ENCODE results near the gene DOCK9. TPM values are rescaled to one million over a fixed set of nuclear protein-coding genes. Genes with fewer than 3 reads are reported as not detected.

The DOCK9 gene
- total RNA-seq, 1 donor from 2014 or later: 88.4 TPM

GRCh38 chr13:98959291-98959690, 18.6 kb downstream of the DOCK9 start:
- H3K27ac ChIP-seq: no peak overlapping the region
- H3K4me3 ChIP-seq: no peak overlapping the region
- TF ChIP-seq CTCF (IDR thresholded peaks at IDR 0.05) (no peak), POLR2A (IDR thresholded peaks at IDR 0.05) (no peak), POLR2AphosphoS5 (IDR thresholded peaks at IDR 0.05; ENCODE audit: insufficient read depth in 1 of 2, low read depth in 1 of 2) (no peak)
- no peak for DNase-seq (ENCODE audit: extremely low spot score in 2 of 2)
- H3K36me3 ChIP-seq: no peaks in the 10 kb centered on the region
- H3K4me1 ChIP-seq: peaks cover 32% of the 10 kb centered on the region
- no peaks in the 10 kb centered on the region for H3K9me3 ChIP-seq
- intact Hi-C loops (cut with DNase I): no loop called here
- H3K27me3 ChIP-seq: no peaks in the 10 kb centered on the region

DNA sequence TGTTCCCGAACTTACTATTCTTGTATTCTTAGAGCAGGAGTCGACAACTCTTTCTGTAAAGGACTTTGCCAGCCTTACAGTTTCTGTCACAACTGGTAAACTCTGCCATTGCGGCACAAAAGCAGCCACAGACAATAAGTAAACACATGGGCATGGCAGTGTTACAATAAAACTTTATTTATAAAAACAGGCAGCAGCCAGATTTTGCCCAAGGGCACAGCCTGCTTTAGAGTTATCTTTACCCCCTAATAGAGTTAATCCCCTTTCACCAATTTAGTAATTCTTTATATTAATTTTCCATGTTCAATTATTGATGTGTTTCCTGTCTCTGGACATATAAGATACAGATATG, 19.4 kb downstream of the DOCK9 start:
- Histone ChIP-seq H3K27me3 (no peaks in the 10 kb centered on the region), H3K36me3 (no peaks in the 10 kb centered on the region), H3K27ac (no peak overlapping the region), H3K4me1 (peaks cover 26% of the 10 kb centered on the region), H3K4me3 (no peak overlapping the region), H3K9me3 (no peaks in the 10 kb centered on the region)
- intact Hi-C loops (cut with DNase I): no loop called here
- DNase-seq (ENCODE audit: extremely low spot score in 2 of 2): no peak
- TF ChIP-seq POLR2A (IDR thresholded peaks at IDR 0.05) (no peak), POLR2AphosphoS5 (IDR thresholded peaks at IDR 0.05; ENCODE audit: insufficient read depth in 1 of 2, low read depth in 1 of 2) (no peak), CTCF (IDR thresholded peaks at IDR 0.05) (no peak)

GRCh38 chr13:98957731-98958442, 20.0 kb downstream of the DOCK9 start:
- no peak overlapping the region for H3K4me3 ChIP-seq
- no peak for TF ChIP-seq CTCF (IDR thresholded peaks at IDR 0.05)
- TF ChIP-seq POLR2AphosphoS5 (IDR thresholded peaks at IDR 0.05; ENCODE audit: insufficient read depth in 1 of 2, low read depth in 1 of 2): no peak
- no peak for TF ChIP-seq POLR2A (IDR thresholded peaks at IDR 0.05)
- peaks cover 21% of the 10 kb centered on the region for H3K4me1 ChIP-seq
- peak in 1 of 2 donors; percentile 67 for DNase-seq (ENCODE audit: extremely low spot score in 2 of 2)
- no peaks in the 10 kb centered on the region for H3K27me3 ChIP-seq
- no peaks in the 10 kb centered on the region for H3K36me3 ChIP-seq
- H3K9me3 ChIP-seq: no peaks in the 10 kb centered on the region
- no peak overlapping the region for H3K27ac ChIP-seq
- intact Hi-C loops (cut with DNase I): no loop called here

DNA sequence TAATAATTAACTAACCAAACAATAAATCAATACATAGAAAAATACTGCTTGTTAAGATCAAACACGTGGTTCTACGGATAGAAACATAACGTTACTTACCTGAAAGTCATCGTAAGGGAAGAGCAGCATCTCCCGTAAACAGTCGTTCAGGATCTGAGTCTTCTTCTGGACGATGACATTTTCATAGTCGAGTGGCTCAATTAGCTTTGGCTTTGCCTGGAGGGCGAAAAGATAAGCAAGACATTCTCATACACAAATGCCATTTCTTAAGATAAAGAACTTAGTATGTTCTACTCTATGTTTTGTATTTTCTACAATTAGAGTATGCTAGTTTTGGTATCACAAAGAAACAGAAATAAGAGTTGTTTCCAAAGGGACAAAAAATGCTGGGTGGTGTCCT, 22.5 kb downstream of the DOCK9 start:
- TF ChIP-seq CTCF (IDR thresholded peaks at IDR 0.05) (no peak), POLR2A (IDR thresholded peaks at IDR 0.05) (no peak), POLR2AphosphoS5 (IDR thresholded peaks at IDR 0.05; ENCODE audit: insufficient read depth in 1 of 2, low read depth in 1 of 2) (no peak)
- DNase-seq (ENCODE audit: extremely low spot score in 2 of 2): no peak
- no peak overlapping the region for H3K4me3 ChIP-seq
- no peak overlapping the region for H3K27ac ChIP-seq
- H3K36me3 ChIP-seq: no peaks in the 10 kb centered on the region
- peaks cover 16% of the 10 kb centered on the region for H3K4me1 ChIP-seq
- intact Hi-C loops (cut with DNase I): no loop called here
- H3K27me3 ChIP-seq: no peaks in the 10 kb centered on the region
- no peaks in the 10 kb centered on the region for H3K9me3 ChIP-seq

DNA sequence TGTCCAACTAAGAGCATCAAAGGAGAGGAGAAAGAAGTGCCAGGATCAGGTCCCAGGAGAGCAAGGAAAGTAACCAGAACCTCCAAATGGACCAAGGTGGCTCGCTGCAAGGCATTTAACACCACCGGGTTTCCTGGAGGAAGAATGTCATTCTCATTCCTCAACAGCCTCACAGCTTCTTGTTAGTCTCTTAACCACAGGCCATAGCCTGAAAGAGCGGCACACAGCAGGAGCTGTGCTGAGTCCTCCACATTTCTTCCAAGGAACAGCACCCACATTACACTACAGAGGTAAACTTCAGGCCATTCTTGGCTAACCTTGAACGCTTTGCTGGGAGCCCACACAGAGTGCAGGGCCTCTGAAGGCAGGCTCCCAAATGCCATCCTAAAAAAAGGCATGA, 23.6 kb downstream of the DOCK9 start:
- TF ChIP-seq CTCF (IDR thresholded peaks at IDR 0.05) (no peak), POLR2AphosphoS5 (IDR thresholded peaks at IDR 0.05; ENCODE audit: insufficient read depth in 1 of 2, low read depth in 1 of 2) (no peak), POLR2A (IDR thresholded peaks at IDR 0.05) (no peak)
- H3K27me3 ChIP-seq: no peaks in the 10 kb centered on the region
- H3K9me3 ChIP-seq: no peaks in the 10 kb centered on the region
- no peaks in the 10 kb centered on the region for H3K36me3 ChIP-seq
- intact Hi-C loops (cut with DNase I): no loop called here
- H3K27ac ChIP-seq: no peak overlapping the region
- H3K4me3 ChIP-seq: no peak overlapping the region
- peaks cover 10% of the 10 kb centered on the region for H3K4me1 ChIP-seq
- no peak for DNase-seq (ENCODE audit: extremely low spot score in 2 of 2)
